ENCODE data around the gene TSHZ2.

Gene TSHZ2

GRCh38 chr20:52983726-52984450 is 11.7 kb downstream of the TSHZ2 start:
- no peak for TF ChIP-seq CTCF (conservative IDR thresholded peaks at IDR 0.05; ENCODE audit: low read depth, low read length)
- H3K4me3 ChIP-seq (ENCODE audit: low read depth, low read length): no peak overlapping the region
- no peak for DNase-seq (ENCODE audit: low read depth)

- H3K4me3 ChIP-seq (ENCODE audit: low read depth, low read length): no peak overlapping the region
- no peak for TF ChIP-seq CTCF (conservative IDR thresholded peaks at IDR 0.05; ENCODE audit: low read depth, low read length)
- DNase-seq (ENCODE audit: low read depth): no peak
Measured at GRCh38 chr20:52984451-52984810, 12.3 kb downstream of the TSHZ2 start.

- no peak for TF ChIP-seq CTCF (conservative IDR thresholded peaks at IDR 0.05; ENCODE audit: low read depth, low read length)
- H3K4me3 ChIP-seq (ENCODE audit: low read depth, low read length): no peak overlapping the region
- no peak for DNase-seq (ENCODE audit: low read depth)
Measured at GRCh38 chr20:52985687-52986086, 13.5 kb downstream of the TSHZ2 start.

- no peak for DNase-seq (ENCODE audit: low read depth)
- no peak overlapping the region for H3K4me3 ChIP-seq (ENCODE audit: low read depth, low read length)
- no peak for TF ChIP-seq CTCF (conservative IDR thresholded peaks at IDR 0.05; ENCODE audit: low read depth, low read length)
Measured at GRCh38 chr20:52987295-52987694, 15.1 kb downstream of the TSHZ2 start.

- DNase-seq (ENCODE audit: low read depth): no peak
- no peak overlapping the region for H3K4me3 ChIP-seq (ENCODE audit: low read depth, low read length)
- no peak for TF ChIP-seq CTCF (conservative IDR thresholded peaks at IDR 0.05; ENCODE audit: low read depth, low read length)
Measured at GRCh38 chr20:52991830-52992229, 19.7 kb downstream of the TSHZ2 start.

GRCh38 chr20:52992632-52993031 is 20.5 kb downstream of the TSHZ2 start:
- no peak for DNase-seq (ENCODE audit: low read depth)
- no peak for TF ChIP-seq CTCF (conservative IDR thresholded peaks at IDR 0.05; ENCODE audit: low read depth, low read length)
- H3K4me3 ChIP-seq (ENCODE audit: low read depth, low read length): no peak overlapping the region

- no peak for DNase-seq (ENCODE audit: low read depth)
- TF ChIP-seq CTCF (conservative IDR thresholded peaks at IDR 0.05; ENCODE audit: low read depth, low read length): no peak
- H3K4me3 ChIP-seq (ENCODE audit: low read depth, low read length): no peak overlapping the region
Measured at GRCh38 chr20:52993076-52993475, 20.9 kb downstream of the TSHZ2 start.
